Panc1 (cell line): ENCODE measurements around the gene SRC.

Source experiments
- CTCF ChIP-seq: fragments of 450-650 bp; IDR thresholded peaks from 2 replicates; pipeline ENCODE4 v1.5.1; 2017; ENCODE audit warnings: mild to moderate bottlenecking
- POLR2AphosphoS5 ChIP-seq: IDR thresholded peaks from 2 replicates; pipeline ENCODE4 v1.6.1; 2012; ENCODE audit warnings: mild to moderate bottlenecking, low read depth, low read length, moderate library complexity
- REST ChIP-seq, 2 experiments: IDR thresholded peaks; 2 replicates each; pipeline ENCODE4 v1.6.1; 2011 to 2012; ENCODE audit warnings: low read depth in 2 of 2, control low read depth in 1 of 2, low read length in 1 of 2, mild to moderate bottlenecking in 1 of 2, moderate library complexity in 1 of 2; ENCODE audit not compliant: insufficient read depth in 1 of 2
- SIN3A ChIP-seq: IDR thresholded peaks from 2 replicates; pipeline ENCODE4 v1.6.1; 2012; ENCODE audit warnings: low read depth, mild to moderate bottlenecking, low read length, moderate library complexity, borderline replicate concordance; ENCODE audit not compliant: insufficient read depth
- TCF7L2 ChIP-seq: IDR thresholded peaks from 2 replicates; pipeline ENCODE4 v1.6.1; 2011; ENCODE audit warnings: mild to moderate bottlenecking, low read depth, low read length, inconsistent platforms

DNA sequence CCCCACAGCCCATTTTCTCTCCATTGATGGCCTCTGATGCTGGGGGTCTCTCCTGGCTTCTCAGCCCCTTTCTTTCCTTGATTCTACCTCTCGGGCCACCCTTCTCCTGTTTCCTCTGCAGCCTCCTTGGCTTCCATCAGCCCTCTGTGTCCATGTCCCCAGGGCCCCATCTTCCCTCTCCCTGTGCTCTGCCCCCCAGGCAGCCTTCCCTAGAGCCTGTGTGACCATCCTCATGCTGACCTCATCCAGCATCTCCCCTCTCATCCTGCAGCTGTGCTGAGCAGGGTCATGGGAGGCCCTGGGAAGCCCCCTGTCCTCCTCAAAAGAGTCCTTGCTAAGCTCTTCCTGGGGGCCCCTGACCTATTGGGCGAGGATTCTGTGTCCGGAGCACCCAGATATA lies 101.7 kb downstream of the SRC start:
- TF ChIP-seq TCF7L2 (no peak), POLR2AphosphoS5 (no peak), CTCF (no peak), REST (IDR thresholded peaks at IDR 0.05; ENCODE audit: insufficient read depth in 1 of 2, low read depth in 2 of 2, low read length in 1 of 2) (no peak), SIN3A (no peak)
